Erythroblast (primary cell): ENCODE measurements around the gene SLC38A1.

Source experiments
- GATA1 ChIP-seq: IDR thresholded peaks from 2 replicates; pipeline ENCODE4 v1.6.1; 2011; ENCODE audit warnings: low read depth, mild to moderate bottlenecking, control low read depth, low read length, moderate library complexity
- POLR2A ChIP-seq: IDR thresholded peaks from 2 replicates; pipeline ENCODE4 v1.6.1; 2011; ENCODE audit warnings: mild to moderate bottlenecking, low read length

DNA sequence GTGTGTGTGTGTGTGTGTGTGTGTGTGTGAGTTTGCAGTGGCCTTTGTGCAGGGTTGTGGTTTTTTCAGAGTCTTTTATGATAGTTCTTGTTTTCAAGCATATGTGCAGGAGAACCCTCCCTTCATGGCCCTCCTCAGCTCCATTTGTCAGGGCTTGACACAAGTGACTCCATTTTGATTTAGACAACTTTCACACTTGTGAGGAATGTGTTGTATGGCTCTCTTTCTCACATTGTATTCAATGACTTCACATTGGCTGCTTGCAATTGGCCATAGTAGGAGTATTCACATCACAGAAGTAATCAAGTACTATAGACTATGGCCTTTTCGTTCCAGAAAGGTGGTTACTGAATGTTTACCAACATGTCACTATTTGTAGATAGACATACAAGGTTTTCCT, 133.1 kb downstream of the SLC38A1 start:
- no peak for TF ChIP-seq POLR2A
- no peak for TF ChIP-seq GATA1
